OCI-LY3 (cell line): Measurements from ENCODE around the gene S100A7A.

Source experiments
- H2AFZ ChIP-seq: fragments of 200-600, 300-600 bp; shearing (Covaris generic); 2 replicates; pipeline ENCODE4 v1.6.0; 2014; ENCODE audit warnings: antibody characterized with exemption, low read depth, low read length
- H3K27ac ChIP-seq: fragments of 200-600, 300-600 bp; sonication (generic); 2 replicates; pipeline ENCODE4 v1.5.1; 2014; ENCODE audit warnings: mild to moderate bottlenecking, low read length, moderate library complexity, mixed read lengths
- H3K27me3 ChIP-seq: fragments of 200-600, 300-600 bp; sonication (generic); 2 replicates; pipeline ENCODE4 v1.6.1; 2014; ENCODE audit warnings: low read depth, low read length, mixed read lengths
- H3K36me3 ChIP-seq: fragments of 200-600, 300-600 bp; sonication (generic); replicated peaks from 2 replicates; pipeline ENCODE3; 2014; ENCODE audit warnings: low read depth, low read length, mixed read lengths
- H3K4me1 ChIP-seq: fragments of 300-600, 200-600 bp; sonication (generic); 2 replicates; pipeline ENCODE4 v1.6.1; 2014; ENCODE audit warnings: low read length, mixed read lengths
- H3K4me2 ChIP-seq: fragments of 200-600, 300-600 bp; sonication (generic); 2 replicates; pipeline ENCODE4 v1.6.1; 2014; ENCODE audit warnings: low read length, mixed read lengths
- H3K4me3 ChIP-seq: fragments of 300-600, 200-600 bp; sonication (generic); 2 replicates; pipeline ENCODE4 v1.5.1; 2014; ENCODE audit warnings: antibody characterized with exemption, mild to moderate bottlenecking, low read length, moderate library complexity
- H3K79me2 ChIP-seq: fragments of 300-600, 200-600 bp; shearing (Covaris generic); 2 replicates; pipeline ENCODE4 v1.6.1; 2014; ENCODE audit warnings: mild to moderate bottlenecking, low read length, mixed read lengths
- H3K9ac ChIP-seq: fragments of 300-600, 200-600 bp; shearing (Covaris generic); 2 replicates; pipeline ENCODE4 v1.6.0; 2014; ENCODE audit warnings: mild to moderate bottlenecking, low read length, moderate library complexity
- H3K9me3 ChIP-seq: fragments of 200-600, 300-600 bp; shearing (Covaris generic); 2 replicates; pipeline ENCODE4 v1.6.1; 2014; ENCODE audit warnings: low read length, mixed read lengths; ENCODE audit not compliant: insufficient read depth
- H4K20me1 ChIP-seq: fragments of 200-600, 300-600 bp; sonication (generic); 2 replicates; pipeline ENCODE4 v1.6.1; 2016; ENCODE audit warnings: low read length, mixed read lengths; ENCODE audit not compliant: insufficient read depth
- EZH2phosphoT487 ChIP-seq: fragments of 200-600 bp; shearing (Covaris generic); IDR thresholded peaks from 2 replicates; pipeline ENCODE4 v1.6.1; 2018; ENCODE audit warnings: antibody characterized with exemption, mixed run types, low read depth
- TF ChIP-seq, protein P1 (sequence below): fragments of 200-600, 300-600 bp; sonication (generic); IDR thresholded peaks from 2 replicates; pipeline ENCODE4 v1.5.1; 2014; ENCODE audit warnings: antibody characterized with exemption, low read length, low read depth

Gene S100A7A

DNA sequence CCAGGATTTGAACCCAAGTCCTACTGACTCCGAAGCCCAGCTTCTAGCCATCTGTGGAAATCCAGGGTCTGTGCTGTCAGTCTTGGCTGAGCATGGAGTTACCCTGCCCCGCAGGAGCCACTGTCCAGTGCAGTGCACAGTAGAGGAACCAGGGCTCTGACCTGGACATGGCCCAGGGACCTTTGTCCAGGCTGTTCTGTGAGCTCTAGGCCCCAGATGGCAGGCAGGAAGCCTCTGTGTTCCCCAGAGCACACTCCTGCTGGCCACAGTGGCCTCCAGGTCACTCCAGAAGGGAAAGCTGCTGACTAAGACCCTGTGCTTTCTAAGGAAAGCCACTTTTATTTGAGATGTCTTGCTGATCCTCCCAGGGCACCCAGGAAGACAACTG lies 13.8 kb downstream of the S100A7A start:
- no peak overlapping the region for H3K4me3 ChIP-seq
- no peaks in the 10 kb centered on the region for H3K36me3 ChIP-seq
- H3K9me3 ChIP-seq = no peaks in the 10 kb centered on the region
- H3K27ac ChIP-seq = no peak overlapping the region
- TF ChIP-seq, protein P1, sequence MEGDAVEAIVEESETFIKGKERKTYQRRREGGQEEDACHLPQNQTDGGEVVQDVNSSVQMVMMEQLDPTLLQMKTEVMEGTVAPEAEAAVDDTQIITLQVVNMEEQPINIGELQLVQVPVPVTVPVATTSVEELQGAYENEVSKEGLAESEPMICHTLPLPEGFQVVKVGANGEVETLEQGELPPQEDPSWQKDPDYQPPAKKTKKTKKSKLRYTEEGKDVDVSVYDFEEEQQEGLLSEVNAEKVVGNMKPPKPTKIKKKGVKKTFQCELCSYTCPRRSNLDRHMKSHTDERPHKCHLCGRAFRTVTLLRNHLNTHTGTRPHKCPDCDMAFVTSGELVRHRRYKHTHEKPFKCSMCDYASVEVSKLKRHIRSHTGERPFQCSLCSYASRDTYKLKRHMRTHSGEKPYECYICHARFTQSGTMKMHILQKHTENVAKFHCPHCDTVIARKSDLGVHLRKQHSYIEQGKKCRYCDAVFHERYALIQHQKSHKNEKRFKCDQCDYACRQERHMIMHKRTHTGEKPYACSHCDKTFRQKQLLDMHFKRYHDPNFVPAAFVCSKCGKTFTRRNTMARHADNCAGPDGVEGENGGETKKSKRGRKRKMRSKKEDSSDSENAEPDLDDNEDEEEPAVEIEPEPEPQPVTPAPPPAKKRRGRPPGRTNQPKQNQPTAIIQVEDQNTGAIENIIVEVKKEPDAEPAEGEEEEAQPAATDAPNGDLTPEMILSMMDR = no peak
- TF ChIP-seq EZH2phosphoT487 = no peak
- H3K27me3 ChIP-seq = peaks cover 67% of the 10 kb centered on the region
- no peaks in the 10 kb centered on the region for H3K79me2 ChIP-seq
- H3K9ac ChIP-seq = no peak overlapping the region
- no peaks in the 10 kb centered on the region for H3K4me1 ChIP-seq
- no peak overlapping the region for H2AFZ ChIP-seq
- H4K20me1 ChIP-seq = 0 out of 2 replicates have a peak, but pooled peaks cover 5% of the 10 kb centered on the region
- no peak overlapping the region for H3K4me2 ChIP-seq

DNA sequence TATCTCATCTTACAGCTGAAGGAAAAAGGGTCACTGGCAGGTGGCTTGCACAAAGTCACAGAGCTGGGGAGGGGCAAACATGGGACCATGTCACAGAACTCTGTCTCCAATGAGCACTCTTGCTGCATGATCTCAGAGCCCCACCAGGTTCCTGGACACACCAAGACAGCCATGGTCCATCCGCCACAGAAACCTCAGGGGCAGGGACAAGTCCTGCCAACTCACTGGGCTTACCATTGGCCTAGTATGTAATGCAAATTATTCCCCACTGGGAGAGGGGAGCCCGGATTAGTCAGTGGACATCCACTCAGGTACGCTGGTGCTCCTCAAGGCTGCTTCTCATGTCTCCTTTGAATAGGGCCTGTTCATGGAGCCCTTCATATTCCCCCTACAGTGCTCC lies 14.2 kb downstream of the S100A7A start:
- H3K27me3 ChIP-seq = peaks cover 64% of the 10 kb centered on the region
- no peak for TF ChIP-seq EZH2phosphoT487
- TF ChIP-seq, protein P1 = no peak
- H3K4me3 ChIP-seq = no peak overlapping the region
- H3K9me3 ChIP-seq = no peaks in the 10 kb centered on the region
- no peaks in the 10 kb centered on the region for H3K4me1 ChIP-seq
- H3K36me3 ChIP-seq = no peaks in the 10 kb centered on the region
- H4K20me1 ChIP-seq = 0 out of 2 replicates have a peak, but pooled peaks cover 5% of the 10 kb centered on the region
- H3K27ac ChIP-seq = no peak overlapping the region
- no peak overlapping the region for H3K4me2 ChIP-seq
- no peaks in the 10 kb centered on the region for H3K79me2 ChIP-seq
- H2AFZ ChIP-seq = no peak overlapping the region
- H3K9ac ChIP-seq = no peak overlapping the region

- H3K79me2 ChIP-seq = no peaks in the 10 kb centered on the region
- no peak overlapping the region for H3K9ac ChIP-seq
- no peak overlapping the region for H2AFZ ChIP-seq
- no peak overlapping the region for H3K27ac ChIP-seq
- H3K27me3 ChIP-seq = peaks cover 64% of the 10 kb centered on the region
- H3K36me3 ChIP-seq = no peaks in the 10 kb centered on the region
- H3K4me3 ChIP-seq = no peak overlapping the region
- H4K20me1 ChIP-seq = 0 out of 2 replicates have a peak, but pooled peaks cover 5% of the 10 kb centered on the region
- no peaks in the 10 kb centered on the region for H3K9me3 ChIP-seq
- no peak overlapping the region for H3K4me2 ChIP-seq
- TF ChIP-seq EZH2phosphoT487 = no peak
- TF ChIP-seq, protein P1 = no peak
- H3K4me1 ChIP-seq = no peaks in the 10 kb centered on the region
Measured at GRCh38 chr1:153431002-153431401, 14.7 kb downstream of the S100A7A start.

DNA sequence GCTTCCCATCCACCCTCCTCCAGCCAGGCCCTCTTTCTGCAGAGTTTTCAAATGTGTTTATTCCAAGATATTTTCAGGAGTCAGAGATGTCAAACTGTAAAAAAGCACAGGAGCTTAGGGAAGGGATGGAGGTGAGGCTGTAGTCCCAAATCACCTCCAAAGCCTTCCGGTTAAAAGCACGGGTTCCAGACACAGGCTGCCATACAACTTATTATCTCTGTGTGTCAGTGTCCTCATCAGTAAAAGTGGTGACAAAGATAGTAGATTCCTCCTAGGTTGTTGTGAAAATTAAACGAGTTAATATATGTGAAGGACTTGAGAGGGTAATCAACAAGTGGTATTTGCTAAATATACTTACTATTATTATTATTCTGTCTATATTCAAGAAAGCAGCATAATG lies 15.1 kb downstream of the S100A7A start:
- Histone ChIP-seq H2AFZ (no peak overlapping the region), H3K79me2 (no peaks in the 10 kb centered on the region), H3K36me3 (no peaks in the 10 kb centered on the region), H3K4me3 (no peak overlapping the region), H3K4me2 (no peak overlapping the region), H3K27me3 (peaks cover 64% of the 10 kb centered on the region), H3K9ac (no peak overlapping the region), H4K20me1 (0 out of 2 replicates have a peak, but pooled peaks cover 5% of the 10 kb centered on the region), H3K27ac (no peak overlapping the region), H3K4me1 (no peaks in the 10 kb centered on the region), H3K9me3 (no peaks in the 10 kb centered on the region)
- TF ChIP-seq, protein P1 = no peak
- no peak for TF ChIP-seq EZH2phosphoT487
